ENCODE results near the gene UQCRHL.

DNA sequence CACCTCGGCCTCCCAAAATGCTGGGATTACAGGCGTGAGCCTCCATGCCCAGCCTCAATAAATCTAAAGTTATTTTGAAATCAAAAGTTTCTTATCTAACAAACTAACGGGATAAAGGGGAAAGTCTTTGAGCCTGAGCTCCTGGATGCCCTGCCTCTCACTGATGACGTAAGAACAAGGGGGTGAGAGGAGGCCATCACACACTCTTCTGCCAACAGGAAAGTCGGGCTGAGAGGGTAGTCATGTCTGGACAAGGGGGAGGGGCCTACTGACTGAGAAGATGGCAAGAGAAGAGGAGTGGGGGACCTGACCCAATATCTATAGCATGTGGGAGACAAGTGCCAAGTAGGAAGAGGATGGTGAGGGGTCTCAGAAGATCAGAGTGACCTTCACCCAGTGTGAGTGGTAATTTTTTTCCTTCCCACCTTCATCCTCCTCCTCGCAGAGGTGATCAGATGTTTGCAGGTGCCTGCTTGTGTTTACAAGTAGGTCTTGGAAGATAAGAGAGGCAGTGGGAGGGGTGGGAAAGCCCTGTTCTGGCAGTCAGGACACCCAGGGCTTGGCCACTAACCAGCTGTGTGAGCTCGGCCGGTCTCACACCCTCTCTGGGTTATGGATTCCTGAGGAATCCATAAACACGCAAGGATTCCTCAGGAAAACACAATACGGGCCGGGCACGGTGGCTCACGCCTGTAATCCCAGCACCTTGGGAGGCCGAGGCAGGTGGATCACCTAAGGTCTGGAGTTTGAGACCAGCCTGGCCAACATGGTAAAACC lies 9.6 kb downstream of the UQCRHL start:
- TF ChIP-seq CTBP2 (IDR thresholded peaks at IDR 0.05; ENCODE audit: borderline replicate concordance, insufficient read depth, insufficient read length, low read length): no peak
- TF ChIP-seq CTCF (IDR thresholded peaks at IDR 0.05; ENCODE audit: control extremely low read depth in 1 of 3, insufficient read depth in 1 of 3, low read depth in 1 of 3, low read length in 3 of 3): no peak
- TF ChIP-seq RXRA (IDR thresholded peaks at IDR 0.05; ENCODE audit: insufficient read depth, low read depth, low read length): no peak
- no peak for TF ChIP-seq GTF2F1 (IDR thresholded peaks at IDR 0.05; ENCODE audit: borderline replicate concordance, low read depth, low read length)
- no peak for TF ChIP-seq POLR2A (IDR thresholded peaks at IDR 0.05; ENCODE audit: control extremely low read depth in 1 of 2, low read depth in 2 of 2, low read length in 2 of 2)
- TF ChIP-seq, protein P1, sequence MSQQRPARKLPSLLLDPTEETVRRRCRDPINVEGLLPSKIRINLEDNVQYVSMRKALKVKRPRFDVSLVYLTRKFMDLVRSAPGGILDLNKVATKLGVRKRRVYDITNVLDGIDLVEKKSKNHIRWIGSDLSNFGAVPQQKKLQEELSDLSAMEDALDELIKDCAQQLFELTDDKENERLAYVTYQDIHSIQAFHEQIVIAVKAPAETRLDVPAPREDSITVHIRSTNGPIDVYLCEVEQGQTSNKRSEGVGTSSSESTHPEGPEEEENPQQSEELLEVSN (IDR thresholded peaks at IDR 0.05): no peak
- TF ChIP-seq RFX5 (IDR thresholded peaks at IDR 0.05; ENCODE audit: borderline replicate concordance, low read depth, low read length): no peak
- TF ChIP-seq EZH2 (IDR thresholded peaks at IDR 0.05; ENCODE audit: low read depth, low read length, severe bottlenecking): no peak

All from H1 (cell line).